ENCODE data around the gene A3GALT2. TPM values are rescaled to one million over a fixed set of nuclear protein-coding genes. Genes with fewer than 3 reads are reported as not detected.

Gene A3GALT2
- total and polyA plus RNA-seq, 8 donors = not detected

DNA sequence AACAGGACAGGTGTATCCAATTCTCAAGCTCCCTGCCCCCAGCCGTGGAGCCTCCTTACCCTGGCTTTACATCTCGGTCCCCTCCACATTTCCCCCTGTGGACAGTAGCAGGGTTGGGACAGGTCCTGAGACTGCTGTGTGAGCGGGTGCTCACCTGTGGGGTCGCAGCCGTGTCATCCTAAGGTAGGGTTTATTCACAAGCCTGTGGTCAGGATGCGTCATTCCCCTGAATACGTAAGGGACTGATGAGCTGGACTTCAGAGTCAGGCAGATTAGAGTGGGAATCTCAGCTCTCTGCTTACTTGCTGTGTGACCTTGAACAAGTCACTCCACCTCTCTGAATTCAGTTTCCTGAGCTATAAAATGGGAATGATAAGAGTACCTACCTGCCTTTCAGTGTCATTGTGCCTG is 46.9 kb downstream of the A3GALT2 start:
- Histone ChIP-seq H3K27me3 (no peaks in the 10 kb centered on the region), H3K4me1 (peaks cover 2 to 52% (median 21%) of the 10 kb centered on the region in 4 donors), H3K9me3 (no peaks in the 10 kb centered on the region), H3K36me3 (peaks cover 7 to 51% (median 39%) of the 10 kb centered on the region in 4 donors), H3K27ac (no peak overlapping the region), H3K4me3 (no peak overlapping the region)
- intact Hi-C loops (cut with DNase I; ENCODE audit: low total_unique reads) = no loop called here
- no peak for DNase-seq
- TF ChIP-seq POLR2AphosphoS5 (IDR thresholded peaks at IDR 0.05) (no peak), EP300 (IDR thresholded peaks at IDR 0.05) (no peak), CTCF (IDR thresholded peaks at IDR 0.05) (no peak), POLR2A (IDR thresholded peaks at IDR 0.05) (no peak)
- WGBS, 5 donors = 79 to 84% (median 81%) methylated on average over 7 of the region's 7 CpGs

- Histone ChIP-seq H3K9me3 (no peaks in the 10 kb centered on the region), H3K4me1 (peaks cover 7 to 58% (median 27%) of the 10 kb centered on the region in 4 donors), H3K36me3 (peaks cover 6 to 46% (median 33%) of the 10 kb centered on the region in 4 donors), H3K27ac (no peak overlapping the region), H3K27me3 (no peaks in the 10 kb centered on the region), H3K4me3 (no peak overlapping the region)
- no peak for DNase-seq
- 79 to 86% (median 83%) methylated on average over 3 of the region's 3 CpGs for WGBS, 5 donors
- intact Hi-C loops (cut with DNase I; ENCODE audit: low total_unique reads) = no loop called here
- no peak for TF ChIP-seq POLR2AphosphoS5 (IDR thresholded peaks at IDR 0.05)
- TF ChIP-seq CTCF (IDR thresholded peaks at IDR 0.05) = no peak
- no peak for TF ChIP-seq EP300 (IDR thresholded peaks at IDR 0.05)
- TF ChIP-seq POLR2A (IDR thresholded peaks at IDR 0.05) = no peak
Measured at GRCh38 chr1:33273406-33273805, 47.5 kb downstream of the A3GALT2 start.

- DNase-seq = no peak
- Histone ChIP-seq H3K9me3 (no peaks in the 10 kb centered on the region), H3K27me3 (no peaks in the 10 kb centered on the region), H3K27ac (no peak overlapping the region), H3K4me1 (peaks cover 9 to 60% (median 31%) of the 10 kb centered on the region in 4 donors), H3K4me3 (no peak overlapping the region), H3K36me3 (peaks cover 6 to 41% (median 29%) of the 10 kb centered on the region in 4 donors)
- 63 to 85% (median 77%) methylated on average over 1 of the region's 1 CpG for WGBS, 5 donors
- intact Hi-C loops (cut with DNase I; ENCODE audit: low total_unique reads) = no loop called here
- TF ChIP-seq EP300 (IDR thresholded peaks at IDR 0.05) = no peak
- TF ChIP-seq POLR2AphosphoS5 (IDR thresholded peaks at IDR 0.05) = no peak
- no peak for TF ChIP-seq POLR2A (IDR thresholded peaks at IDR 0.05)
- TF ChIP-seq CTCF (IDR thresholded peaks at IDR 0.05) = no peak
Measured at GRCh38 chr1:33272930-33273329, 48.0 kb downstream of the A3GALT2 start.

DNA sequence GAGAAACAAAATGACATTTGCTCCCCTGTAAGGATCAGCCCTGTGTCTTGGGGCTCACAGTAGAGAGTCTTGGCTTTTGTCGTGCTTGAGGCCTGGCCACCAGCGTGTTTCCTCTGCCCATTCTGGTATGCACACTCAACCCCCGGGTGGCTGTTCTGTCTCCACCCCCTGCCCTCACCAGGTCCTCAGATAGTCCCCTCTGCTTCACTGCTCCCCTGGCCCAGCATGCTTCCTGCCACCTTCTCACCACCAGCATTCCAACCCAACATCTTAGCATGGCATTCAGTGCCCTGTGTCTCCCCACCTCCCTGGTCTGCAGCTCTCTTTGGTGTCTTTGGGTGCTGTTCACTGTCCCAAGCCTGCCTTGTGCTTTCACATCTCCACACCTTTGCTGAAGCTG is 48.4 kb downstream of the A3GALT2 start:
- Histone ChIP-seq H3K36me3 (peaks cover 4 to 37% (median 25%) of the 10 kb centered on the region in 4 donors), H3K4me1 (peaks cover 9 to 60% (median 33%) of the 10 kb centered on the region in 4 donors), H3K27me3 (no peaks in the 10 kb centered on the region), H3K9me3 (no peaks in the 10 kb centered on the region), H3K27ac (no peak overlapping the region), H3K4me3 (no peak overlapping the region)
- TF ChIP-seq CTCF (IDR thresholded peaks at IDR 0.05) (no peak), POLR2A (IDR thresholded peaks at IDR 0.05) (no peak), POLR2AphosphoS5 (IDR thresholded peaks at IDR 0.05) (no peak), EP300 (IDR thresholded peaks at IDR 0.05) (no peak)
- WGBS, 5 donors = 57 to 69% (median 64%) methylated on average over 3 of the region's 3 CpGs
- intact Hi-C loops (cut with DNase I; ENCODE audit: low total_unique reads) = no loop called here
- DNase-seq = no peak

Measured in stomach (tissue), 9 donors.